Ishikawa (cell line): ENCODE data around the gene PTPRN2.

ENCODE experiments used
- CEBPB ChIP-seq: IDR thresholded peaks from 2 replicates; pipeline ENCODE4 v1.6.1; 2012
- CREB1 ChIP-seq: IDR thresholded peaks from 2 replicates; pipeline ENCODE4 v1.6.1; 2012; ENCODE audit warnings: low read depth
- EGR1 ChIP-seq: IDR thresholded peaks from 2 replicates; pipeline ENCODE4 v1.6.1; 2012
- EP300 ChIP-seq: IDR thresholded peaks from 2 replicates; pipeline ENCODE4 v1.6.1; 2012; ENCODE audit warnings: borderline replicate concordance
- NFIC ChIP-seq: IDR thresholded peaks from 2 replicates; pipeline ENCODE4 v1.6.1; 2012
- RAD21 ChIP-seq: IDR thresholded peaks from 2 replicates; pipeline ENCODE4 v1.6.1; 2012; ENCODE audit warnings: low read depth
- TAF1 ChIP-seq: IDR thresholded peaks from 2 replicates; pipeline ENCODE4 v1.6.1; 2012; ENCODE audit warnings: low read depth, mild to moderate bottlenecking
- TCF12 ChIP-seq: IDR thresholded peaks from 2 replicates; pipeline ENCODE4 v1.6.1; 2012; ENCODE audit warnings: low read depth
- TEAD4 ChIP-seq: IDR thresholded peaks from 2 replicates; pipeline ENCODE4 v1.6.1; 2012
- YY1 ChIP-seq: IDR thresholded peaks from 2 replicates; pipeline ENCODE4 v1.6.1; 2012; ENCODE audit warnings: low read depth
- ZBTB7A ChIP-seq: IDR thresholded peaks from 2 replicates; pipeline ENCODE4 v1.6.1; 2012; ENCODE audit warnings: low read depth
- TF ChIP-seq, protein P1 (sequence below): IDR thresholded peaks from 2 replicates; pipeline ENCODE4 v1.6.1; 2012; ENCODE audit warnings: low read depth, mild to moderate bottlenecking
- TF ChIP-seq, protein P2 (sequence below): IDR thresholded peaks from 2 replicates; pipeline ENCODE4 v1.6.1; 2012
- TF ChIP-seq, protein P3 (sequence below): IDR thresholded peaks from 2 replicates; pipeline ENCODE4 v1.6.1; 2012

DNA sequence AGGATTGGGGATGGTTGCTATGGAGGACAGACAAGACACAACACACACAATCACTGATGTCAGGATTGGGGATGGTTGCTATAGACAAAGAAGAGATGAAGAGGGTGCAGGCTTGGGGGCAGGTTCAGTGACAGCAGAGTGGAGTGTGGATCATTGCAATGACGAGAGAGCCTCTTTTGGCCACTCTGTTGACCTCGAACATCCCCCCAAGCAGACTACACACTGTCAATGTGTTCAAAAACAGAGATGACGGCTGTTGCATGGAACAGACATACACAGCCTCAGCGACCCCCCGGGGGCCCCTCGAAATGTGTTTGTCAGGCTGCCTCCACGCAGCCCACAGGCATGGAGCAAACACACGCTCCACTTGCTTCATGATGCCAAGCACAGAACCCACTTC lies 133.0 kb downstream of the PTPRN2 start:
- no peak for TF ChIP-seq ZBTB7A
- no peak for TF ChIP-seq TAF1
- no peak for TF ChIP-seq YY1
- TF ChIP-seq, protein P1, sequence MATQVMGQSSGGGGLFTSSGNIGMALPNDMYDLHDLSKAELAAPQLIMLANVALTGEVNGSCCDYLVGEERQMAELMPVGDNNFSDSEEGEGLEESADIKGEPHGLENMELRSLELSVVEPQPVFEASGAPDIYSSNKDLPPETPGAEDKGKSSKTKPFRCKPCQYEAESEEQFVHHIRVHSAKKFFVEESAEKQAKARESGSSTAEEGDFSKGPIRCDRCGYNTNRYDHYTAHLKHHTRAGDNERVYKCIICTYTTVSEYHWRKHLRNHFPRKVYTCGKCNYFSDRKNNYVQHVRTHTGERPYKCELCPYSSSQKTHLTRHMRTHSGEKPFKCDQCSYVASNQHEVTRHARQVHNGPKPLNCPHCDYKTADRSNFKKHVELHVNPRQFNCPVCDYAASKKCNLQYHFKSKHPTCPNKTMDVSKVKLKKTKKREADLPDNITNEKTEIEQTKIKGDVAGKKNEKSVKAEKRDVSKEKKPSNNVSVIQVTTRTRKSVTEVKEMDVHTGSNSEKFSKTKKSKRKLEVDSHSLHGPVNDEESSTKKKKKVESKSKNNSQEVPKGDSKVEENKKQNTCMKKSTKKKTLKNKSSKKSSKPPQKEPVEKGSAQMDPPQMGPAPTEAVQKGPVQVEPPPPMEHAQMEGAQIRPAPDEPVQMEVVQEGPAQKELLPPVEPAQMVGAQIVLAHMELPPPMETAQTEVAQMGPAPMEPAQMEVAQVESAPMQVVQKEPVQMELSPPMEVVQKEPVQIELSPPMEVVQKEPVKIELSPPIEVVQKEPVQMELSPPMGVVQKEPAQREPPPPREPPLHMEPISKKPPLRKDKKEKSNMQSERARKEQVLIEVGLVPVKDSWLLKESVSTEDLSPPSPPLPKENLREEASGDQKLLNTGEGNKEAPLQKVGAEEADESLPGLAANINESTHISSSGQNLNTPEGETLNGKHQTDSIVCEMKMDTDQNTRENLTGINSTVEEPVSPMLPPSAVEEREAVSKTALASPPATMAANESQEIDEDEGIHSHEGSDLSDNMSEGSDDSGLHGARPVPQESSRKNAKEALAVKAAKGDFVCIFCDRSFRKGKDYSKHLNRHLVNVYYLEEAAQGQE, result no peak
- no peak for TF ChIP-seq EGR1
- TF ChIP-seq EP300, result no peak
- TF ChIP-seq CREB1, result no peak
- TF ChIP-seq, protein P2, sequence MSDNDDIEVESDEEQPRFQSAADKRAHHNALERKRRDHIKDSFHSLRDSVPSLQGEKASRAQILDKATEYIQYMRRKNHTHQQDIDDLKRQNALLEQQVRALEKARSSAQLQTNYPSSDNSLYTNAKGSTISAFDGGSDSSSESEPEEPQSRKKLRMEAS, result no peak
- no peak for TF ChIP-seq NFIC
- no peak for TF ChIP-seq CEBPB
- no peak for TF ChIP-seq RAD21
- no peak for TF ChIP-seq TEAD4
- TF ChIP-seq, protein P3, sequence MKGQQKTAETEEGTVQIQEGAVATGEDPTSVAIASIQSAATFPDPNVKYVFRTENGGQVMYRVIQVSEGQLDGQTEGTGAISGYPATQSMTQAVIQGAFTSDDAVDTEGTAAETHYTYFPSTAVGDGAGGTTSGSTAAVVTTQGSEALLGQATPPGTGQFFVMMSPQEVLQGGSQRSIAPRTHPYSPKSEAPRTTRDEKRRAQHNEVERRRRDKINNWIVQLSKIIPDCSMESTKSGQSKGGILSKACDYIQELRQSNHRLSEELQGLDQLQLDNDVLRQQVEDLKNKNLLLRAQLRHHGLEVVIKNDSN, result no peak
- no peak for TF ChIP-seq TCF12
